A673 (cell line): ENCODE data around the gene RNU4-1. TPM values are rescaled to one million over a fixed set of nuclear protein-coding genes. Genes with fewer than 3 reads are reported as not detected.
A peak's percentile ranks its signal among the peaks of the same experiment; 100 is the strongest.
"Not testable (repeated sequence)": the region's sequence is repeated elsewhere in the genome, so short reads cannot be mapped to it uniquely, and the experiment has no call there.

Source experiments
- BruUV-seq: library from RNA; stranded (reverse); fragments of 400-500 nt; replicated peaks from 2 replicates; lab custom pipeline; 2021; lab: Mats Ljungman, UMichigan
- CTCF ChIA-PET: fragments of 300-600 bp; sonication (Branson Sonifier 250); formaldehyde crosslinking; loops from one replicate; lab custom pipeline; 2022; ENCODE audit warnings: antibody characterized with exemption; lab: Charles Lee
- POLR2A ChIA-PET: fragments of 300-600 bp; sonication (Branson Sonifier 250); formaldehyde crosslinking; loops from one replicate; lab custom pipeline; 2022; ENCODE audit warnings: antibody characterized with exemption; ENCODE audit not compliant: low non-redundant PET; lab: Charles Lee
- DNase-seq: peaks from one replicate; pipeline ENCODE4 v3.0.0-alpha.2; 2015; ENCODE audit warnings: low spot score
- H3K27ac ChIP-seq: fragments of 200-600 bp; sonication (generic); 2 replicates; pipeline ENCODE4 v1.5.1; 2016; ENCODE audit warnings: mixed run types, low read depth, mild to moderate bottlenecking, mixed read lengths, antibody characterized with exemption, low read length; ENCODE audit not compliant: poor library complexity, severe bottlenecking
- H3K27me3 ChIP-seq: fragments of 200-600 bp; sonication (generic); replicated peaks from 2 replicates; pipeline ENCODE4 v1.6.1; 2017; ENCODE audit warnings: mixed run types, low read depth, mild to moderate bottlenecking, mixed read lengths, antibody characterized with exemption, low read length; ENCODE audit not compliant: insufficient read depth, poor library complexity
- H3K36me3 ChIP-seq: fragments of 200-600 bp; sonication (generic); 2 replicates; pipeline ENCODE4 v1.6.1; 2016; ENCODE audit warnings: mixed run types, mild to moderate bottlenecking, mixed read lengths, antibody characterized with exemption, low read length; ENCODE audit not compliant: insufficient read depth, poor library complexity, severe bottlenecking
- H3K4me1 ChIP-seq: fragments of 200-600 bp; sonication (generic); 2 replicates; pipeline ENCODE4 v1.6.1; 2017; ENCODE audit warnings: mixed run types, mild to moderate bottlenecking, mixed read lengths, antibody characterized with exemption, low read length; ENCODE audit not compliant: insufficient read depth, poor library complexity, severe bottlenecking
- H3K4me3 ChIP-seq: fragments of 200-600 bp; sonication (generic); 2 replicates; pipeline ENCODE4 v1.5.1; 2016; ENCODE audit warnings: low read depth, mixed run types, mild to moderate bottlenecking, mixed read lengths, low read length; ENCODE audit not compliant: poor library complexity, severe bottlenecking
- H3K9me3 ChIP-seq: fragments of 200-600 bp; sonication (generic); 2 replicates; pipeline ENCODE4 v1.6.1; 2016; ENCODE audit warnings: mixed run types, low read depth, mild to moderate bottlenecking, mixed read lengths, antibody characterized with exemption, low read length; ENCODE audit not compliant: poor library complexity, severe bottlenecking
- CTCF ChIP-seq: fragments of 300-800, 200-600 bp; sonication (generic); conservative IDR thresholded peaks from 2 replicates; pipeline ENCODE4 v1.5.1; 2017; ENCODE audit warnings: low read depth, mild to moderate bottlenecking, antibody characterized with exemption, low read length, moderate library complexity, mixed read lengths
- EZH2 ChIP-seq: fragments of 200-600 bp; sonication (generic); IDR thresholded peaks from 2 replicates; pipeline ENCODE4 v1.6.1; 2017; ENCODE audit warnings: borderline replicate concordance, low read depth, mild to moderate bottlenecking, mixed read lengths, antibody characterized with exemption, low read length; ENCODE audit not compliant: poor library complexity, severe bottlenecking
- intact Hi-C: fragments of 100-400 bp; cut with micrococcal nuclease; formaldehyde crosslinking; loops from one replicate; pipeline ENCODE4 v1.10.0; 2022; ENCODE audit not compliant: unreplicated experiment
- total RNA-seq: library from RNA; stranded (reverse); gene quantifications from 2 replicates; pipeline ENCODE4 v1.2.3, GENCODE V29; 2021

The RNU4-1 gene
- total RNA-seq, 1 experiment from 2014 or later = 1,130 TPM

DNA sequence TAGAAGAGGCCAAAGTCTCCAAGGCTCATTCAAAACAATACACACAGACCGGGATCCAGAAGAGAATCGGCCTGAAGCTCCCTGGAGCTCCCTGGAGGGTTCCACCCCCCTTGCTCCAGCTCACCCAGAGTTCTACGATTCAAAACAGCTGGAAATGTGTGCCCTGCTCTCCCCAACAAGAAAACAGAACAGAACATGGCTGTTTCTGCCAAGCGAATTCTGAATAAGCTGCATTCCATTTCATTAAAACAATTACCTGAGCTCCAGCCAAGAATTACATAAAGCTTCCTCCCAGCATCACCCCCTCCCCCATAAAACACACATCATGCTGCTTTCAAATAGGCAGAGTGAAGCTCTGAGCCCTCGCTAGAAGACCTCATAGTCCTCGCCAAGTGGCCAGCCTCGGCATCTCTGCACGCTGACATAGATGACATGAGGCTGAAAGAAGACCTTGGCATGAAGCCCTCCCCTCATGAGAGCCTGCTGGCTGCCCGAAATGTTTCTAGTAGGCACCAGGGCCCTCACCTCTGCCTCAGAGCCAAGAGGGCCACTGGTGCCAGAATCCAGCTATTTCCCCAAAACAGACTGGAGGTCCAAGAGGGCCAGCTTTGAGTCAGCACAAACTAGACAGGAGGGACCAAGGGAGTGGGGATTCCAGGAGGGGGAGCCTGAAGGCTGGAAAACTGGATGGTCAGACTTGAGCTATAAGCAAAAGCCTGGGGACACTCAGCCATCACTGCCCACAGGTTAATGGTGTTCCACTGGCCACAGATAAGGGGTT, 35.8 kb downstream of the RNU4-1 start:
- no TSS peak for BruUV-seq
- TF ChIP-seq CTCF (no peak), EZH2 (no peak)
- Histone ChIP-seq H3K9me3 (no peaks in the 10 kb centered on the region), H3K27ac (peak overlapping the region; percentile 61), H3K4me3 (no peak overlapping the region), H3K27me3 (no peaks in the 10 kb centered on the region), H3K36me3 (peaks cover 5% of the 10 kb centered on the region), H3K4me1 (peaks cover 11% of the 10 kb centered on the region)
- intact Hi-C loops = no loop called here
- POLR2A ChIA-PET = no interaction called here
- peak; percentile 87 for DNase-seq
- CTCF ChIA-PET = interaction anchor here (0.6 to 1.8 kb wide), 5 partner anchors 9 to 420 kb away, joined by 3 to 14 read pairs (median 6); partner anchors contain the start of gene PXN

DNA sequence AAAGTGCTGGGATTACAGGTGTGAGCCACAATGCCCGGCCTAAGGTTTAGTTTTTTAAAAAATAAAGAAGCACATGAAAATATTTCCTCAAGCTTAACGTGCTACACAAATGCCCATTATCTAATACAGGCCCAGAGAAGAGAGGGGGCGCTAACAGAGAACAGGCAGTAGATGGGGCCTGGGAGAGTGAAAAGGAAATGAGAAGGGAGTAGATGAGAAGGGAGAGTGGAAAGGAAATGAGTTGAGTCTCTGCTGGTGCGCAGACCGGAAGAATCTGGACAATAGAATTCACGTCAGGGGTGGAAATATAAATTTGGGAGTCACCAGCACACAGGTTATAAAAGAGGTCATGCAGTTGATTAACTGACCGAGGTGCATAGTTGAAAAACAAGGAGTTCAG, 38.2 kb downstream of the RNU4-1 start:
- no peak for DNase-seq
- no peak overlapping the region for H3K27ac ChIP-seq

DNA sequence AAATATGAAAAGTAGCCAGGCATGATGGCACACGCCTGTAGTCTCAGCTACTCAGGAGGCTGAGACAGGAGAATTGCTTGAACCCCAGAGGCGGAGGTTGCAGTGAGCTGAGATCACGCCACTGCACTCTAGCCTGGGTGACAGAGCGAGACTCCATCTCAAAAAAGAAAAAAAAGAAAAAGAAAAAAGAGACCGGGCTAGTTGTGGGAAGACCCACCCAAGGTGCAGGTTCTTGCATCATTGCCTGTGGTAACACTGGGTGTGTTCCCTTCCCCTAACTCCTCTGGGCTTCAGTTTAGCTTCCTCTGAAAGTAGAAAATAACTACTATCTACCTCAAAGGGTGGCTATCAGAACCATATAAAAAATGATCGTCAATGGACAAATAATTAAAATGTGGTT, 39.7 kb downstream of the RNU4-1 start:
- H3K4me1 ChIP-seq = peaks cover 15% of the 10 kb centered on the region
- H3K9me3 ChIP-seq, H3K27me3 ChIP-seq, H3K27ac ChIP-seq, CTCF ChIA-PET, BruUV-seq, intact Hi-C loops, H3K36me3 ChIP-seq, DNase-seq, H3K4me3 ChIP-seq: not testable (repeated sequence)
- POLR2A ChIA-PET = interaction anchor here (1.0 kb wide), 1 partner anchor 18 kb away, joined by 3 read pairs; no protein-coding TSS in a partner anchor

More for the DNA sequence above, 38.2 kb downstream of the RNU4-1 start:
- intact Hi-C loops = no loop called here
- Histone ChIP-seq H3K9me3 (no peaks in the 10 kb centered on the region), H3K27me3 (no peaks in the 10 kb centered on the region), H3K36me3 (peaks cover 5% of the 10 kb centered on the region), H3K4me3 (no peak overlapping the region), H3K4me1 (peaks cover 12% of the 10 kb centered on the region)
- CTCF ChIA-PET = interaction anchor here (1.6 kb wide), 1 partner anchor 11 kb away, joined by 9 read pairs; the partner anchor contains the start of gene PXN
- peak; percentile 30; the same call in 1 of the 2 replicates for TF ChIP-seq CTCF
- TF ChIP-seq EZH2 = no peak
- no TSS peak for BruUV-seq
- POLR2A ChIA-PET = no interaction called here
